ENCODE results near the gene PPP1R12C.

Gene PPP1R12C

GRCh38 chr19:55046975-55047622 is 70.3 kb downstream of the PPP1R12C start:
- in situ Hi-C loops (cut with HindIII; ENCODE audit: low sequenced_read_pairs): no loop called here

- in situ Hi-C loops (cut with HindIII; ENCODE audit: low sequenced_read_pairs): no loop called here
Observed at GRCh38 chr19:55044771-55045716, 72.4 kb downstream of the PPP1R12C start.

GRCh38 chr19:55044286-55044685 is 73.2 kb downstream of the PPP1R12C start:
- in situ Hi-C loops (cut with HindIII; ENCODE audit: low sequenced_read_pairs): no loop called here

GRCh38 chr19:55042688-55043087 is 74.7 kb downstream of the PPP1R12C start:
- in situ Hi-C loops (cut with HindIII; ENCODE audit: low sequenced_read_pairs): no loop called here

- in situ Hi-C loops (cut with HindIII; ENCODE audit: low sequenced_read_pairs): no loop called here
Observed at GRCh38 chr19:55042344-55042678, 75.1 kb downstream of the PPP1R12C start.

- in situ Hi-C loops (cut with HindIII; ENCODE audit: low sequenced_read_pairs): no loop called here
Observed at GRCh38 chr19:55041627-55042343, 75.7 kb downstream of the PPP1R12C start.

- in situ Hi-C loops (cut with HindIII; ENCODE audit: low sequenced_read_pairs): no loop called here
Observed at GRCh38 chr19:55041244-55041626, 76.2 kb downstream of the PPP1R12C start.
